IPS DF 4.7 (cell line): ENCODE data around the gene SLC34A2.

ENCODE experiments used
- DNase-seq: peaks from one replicate; pipeline ENCODE4 v3.0.0-alpha.2; 2013; ENCODE audit warnings: low spot score; ENCODE audit errors: extremely low read depth

The SLC34A2 gene

GRCh38 chr4:25723409-25723808, 67.8 kb downstream of the SLC34A2 start:
- no peak for DNase-seq

- DNase-seq = no peak
These were observed 70.2 kb downstream of the SLC34A2 start for GRCh38 chr4:25725870-25726269.

GRCh38 chr4:25727711-25728493, 72.3 kb downstream of the SLC34A2 start:
- no peak for DNase-seq
